G401 (cell line): ENCODE data around the gene MLKL. TPM values are rescaled to one million over a fixed set of nuclear protein-coding genes. Genes with fewer than 3 reads are reported as not detected.
A peak's percentile ranks its signal among the peaks of the same experiment; 100 is the strongest.
"Not testable (repeated sequence)": the region's sequence is repeated elsewhere in the genome, so short reads cannot be mapped to it uniquely, and the experiment has no call there.

Source experiments
- DNase-seq: peaks from one replicate; pipeline ENCODE4 v3.0.0-alpha.2; 2015; ENCODE audit warnings: low spot score
- in situ Hi-C: cut with HindIII; loops from 2 replicates; pipeline ENCODE4 v1.10.0; 2016; ENCODE audit warnings: low sequenced_read_pairs, mixed read lengths
- total RNA-seq: library from RNA; depleted of rRNA; stranded (reverse); fragments of >200 nt; shearing (Covaris generic); gene quantifications from 2 replicates; pipeline ENCODE4 v1.2.3, GENCODE V29; 2014

Gene MLKL
- total RNA-seq, 1 experiment from 2014 or later, result not detected

DNA sequence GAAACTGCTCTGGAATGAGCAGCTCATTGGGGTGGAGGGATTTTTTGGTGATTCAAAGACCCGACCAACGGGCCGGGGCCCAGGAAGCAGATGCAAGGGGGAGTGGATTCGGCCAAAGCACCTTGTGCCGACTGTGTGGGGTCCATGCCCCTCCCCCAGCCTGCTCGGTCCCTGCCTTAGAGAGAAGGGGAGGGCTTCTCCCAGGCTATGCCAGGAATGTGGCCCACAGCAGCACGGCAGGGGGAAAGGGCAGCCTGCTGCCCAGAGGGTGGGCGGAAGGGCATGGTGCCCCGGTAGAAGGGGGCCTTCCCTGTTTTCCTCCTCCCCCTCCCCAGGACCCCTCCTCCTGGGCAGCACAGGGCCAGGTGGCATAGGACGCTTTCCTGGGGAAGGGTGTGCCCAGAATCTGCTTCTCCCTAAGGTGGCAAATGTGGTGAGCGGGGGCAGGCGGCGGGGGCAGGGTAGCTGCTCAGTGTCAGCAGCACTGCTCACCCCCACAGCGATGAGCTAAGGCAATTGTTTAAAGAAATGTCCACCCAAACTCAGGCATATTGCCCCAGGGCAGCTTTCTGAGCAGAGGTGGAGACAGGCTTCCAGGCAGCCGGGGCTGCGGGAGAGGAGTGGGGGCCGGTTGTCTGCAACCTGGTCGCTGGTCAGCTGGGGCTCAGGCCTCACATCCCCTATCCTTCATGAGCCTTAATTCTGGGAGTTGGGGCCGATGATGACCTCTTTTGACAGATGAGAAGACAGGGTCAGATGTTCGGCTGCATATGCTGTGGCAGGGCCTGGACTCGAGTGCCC lies 33.9 kb upstream of the MLKL start:
- no peak for DNase-seq
- in situ Hi-C loops, result no loop called here

DNA sequence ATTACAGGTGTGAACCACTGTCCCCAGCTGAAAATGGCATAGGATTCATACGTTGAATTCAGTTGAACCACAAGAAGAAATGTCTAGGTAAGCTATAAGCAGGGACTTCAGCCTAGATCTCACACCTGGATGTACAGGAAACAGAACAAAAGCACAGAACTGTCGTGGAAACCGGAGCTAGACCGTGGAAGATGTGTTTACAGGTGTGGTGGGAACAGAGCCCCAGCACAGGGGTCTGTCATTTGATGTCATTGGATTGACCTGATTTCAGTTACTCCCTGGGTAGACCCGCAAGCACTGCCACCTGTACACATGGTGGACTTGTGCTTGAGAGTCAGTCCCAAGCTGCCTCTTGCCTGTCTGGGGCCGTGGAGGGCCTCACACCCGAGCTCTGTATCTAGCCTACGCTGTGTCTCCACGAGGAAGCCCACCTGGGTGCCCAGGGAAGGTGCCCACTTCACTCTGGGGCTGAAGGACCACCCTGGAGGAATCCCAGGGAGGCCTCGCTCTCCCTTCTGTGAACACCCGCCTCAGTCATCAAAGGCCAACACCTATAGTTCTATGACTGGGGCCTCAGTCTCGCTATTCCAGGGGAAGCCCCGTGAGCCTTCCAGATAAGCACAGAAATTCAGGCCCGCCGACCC lies 32.2 kb upstream of the MLKL start:
- in situ Hi-C loops, result no loop called here
- no peak for DNase-seq

DNA sequence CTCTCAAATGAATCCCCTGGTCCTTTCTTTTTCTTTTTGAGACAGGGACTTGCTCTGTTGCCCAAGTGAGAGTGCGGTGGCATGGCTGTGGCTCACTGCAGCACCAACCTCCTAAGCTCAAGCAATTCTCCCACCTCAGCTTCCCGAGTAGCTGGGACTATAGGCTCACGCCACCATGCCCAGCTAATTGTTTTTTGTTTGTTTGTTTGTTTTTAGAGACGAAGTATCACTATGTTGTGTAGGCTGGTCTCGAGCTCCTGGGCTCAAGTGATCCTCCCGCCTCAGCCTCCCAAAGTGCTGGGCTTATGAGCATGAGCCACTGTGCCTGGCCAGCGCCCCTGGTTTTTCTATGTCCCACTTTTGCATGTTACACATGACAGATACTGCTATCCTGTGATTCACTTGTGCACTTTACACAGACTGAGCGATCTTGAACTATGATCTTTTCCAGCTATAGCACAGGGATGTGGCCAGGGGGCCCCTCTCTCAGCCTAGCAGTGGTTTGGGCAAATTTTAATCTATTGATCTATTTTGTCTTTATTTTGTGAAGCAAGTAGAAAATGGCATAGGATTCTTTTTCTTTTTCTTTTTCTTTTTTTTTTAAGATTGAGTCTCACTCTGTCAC lies 31.3 kb upstream of the MLKL start:
- no peak for DNase-seq
- in situ Hi-C loops, result no loop called here

DNA sequence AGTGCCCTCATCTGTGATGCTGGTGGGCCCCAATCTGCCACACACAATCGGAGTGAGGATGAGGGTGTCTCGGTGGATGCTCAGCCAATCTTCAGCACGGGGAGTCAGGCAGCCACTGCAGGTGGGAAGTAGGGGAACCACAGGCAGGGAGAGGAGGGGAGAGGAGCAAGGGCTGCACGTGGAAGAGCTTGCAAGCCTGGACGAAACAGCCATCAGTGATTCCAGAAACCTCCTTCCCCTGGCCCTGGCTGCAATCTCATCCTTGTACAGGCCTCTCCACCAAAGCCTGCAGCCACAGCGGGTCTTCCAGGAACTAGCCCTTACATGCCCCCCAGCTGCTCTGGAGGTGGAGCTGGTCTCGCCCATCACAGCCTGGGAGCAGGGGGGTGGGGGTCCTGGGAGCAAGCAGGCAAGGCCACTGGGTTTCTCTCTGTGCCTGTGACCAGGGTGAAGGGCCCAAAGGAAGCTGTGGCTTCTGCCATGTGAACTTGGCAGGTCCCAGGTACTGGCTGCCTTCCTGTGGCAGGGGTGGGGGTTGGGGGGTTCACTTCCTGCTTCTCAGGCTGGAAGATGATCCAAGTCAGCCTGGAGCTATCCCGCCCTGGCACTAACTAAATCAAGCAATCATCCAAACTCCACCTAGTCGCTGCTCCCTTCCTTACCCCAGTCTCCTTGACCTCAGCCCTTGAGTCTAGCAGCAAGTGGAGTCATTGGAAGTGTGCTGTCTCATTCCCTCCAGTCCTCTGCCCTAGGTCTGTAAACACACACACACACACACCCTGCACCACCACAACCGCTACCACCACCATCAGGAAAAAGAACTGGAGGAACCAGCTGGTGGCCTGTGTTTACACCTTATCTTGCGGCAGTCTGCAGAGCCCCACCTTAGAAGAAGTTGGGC lies 29.4 kb upstream of the MLKL start:
- DNase-seq, result no peak
- in situ Hi-C loops, result no loop called here

DNA sequence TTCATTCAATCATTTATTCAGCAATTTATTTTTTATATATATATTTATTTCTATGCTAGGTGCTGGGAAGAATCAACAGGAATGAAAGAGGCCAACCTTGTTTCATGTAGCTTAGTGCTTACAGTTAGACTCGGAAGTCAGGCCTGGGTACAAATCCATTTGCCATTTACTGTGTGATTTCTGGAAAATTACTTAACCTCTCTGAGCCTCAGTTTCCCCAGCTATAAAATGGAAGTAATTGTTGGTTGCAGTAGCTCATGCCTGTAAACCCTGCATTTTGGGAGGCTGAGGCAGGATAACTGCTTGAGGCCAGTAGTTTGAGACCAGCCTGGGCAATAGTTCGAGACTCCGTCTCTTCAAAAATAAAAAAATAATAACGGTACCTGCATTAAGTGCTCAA lies 27.2 kb upstream of the MLKL start:
- in situ Hi-C loops, result no loop called here
- DNase-seq, result no peak

DNA sequence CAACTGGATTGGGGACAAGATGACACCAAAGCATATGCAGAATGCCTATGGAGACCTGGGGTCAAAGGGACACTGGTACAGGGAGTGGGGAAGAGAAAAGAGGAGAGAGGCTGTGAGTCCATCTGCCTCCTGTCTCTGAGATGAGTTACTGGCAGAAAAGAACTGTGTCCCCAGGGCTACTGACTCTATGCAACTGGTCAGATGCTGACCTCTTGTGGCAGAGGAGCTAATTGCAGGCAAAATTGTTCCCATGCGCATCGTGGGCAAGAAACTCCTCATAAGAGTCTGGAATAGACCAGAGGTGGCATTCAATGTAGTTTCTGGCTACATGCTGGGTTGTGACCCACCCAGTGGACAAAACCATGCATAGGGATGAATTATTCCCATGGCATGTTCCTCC lies 26.1 kb upstream of the MLKL start:
- in situ Hi-C loops, result no loop called here
- DNase-seq, result no peak

DNA sequence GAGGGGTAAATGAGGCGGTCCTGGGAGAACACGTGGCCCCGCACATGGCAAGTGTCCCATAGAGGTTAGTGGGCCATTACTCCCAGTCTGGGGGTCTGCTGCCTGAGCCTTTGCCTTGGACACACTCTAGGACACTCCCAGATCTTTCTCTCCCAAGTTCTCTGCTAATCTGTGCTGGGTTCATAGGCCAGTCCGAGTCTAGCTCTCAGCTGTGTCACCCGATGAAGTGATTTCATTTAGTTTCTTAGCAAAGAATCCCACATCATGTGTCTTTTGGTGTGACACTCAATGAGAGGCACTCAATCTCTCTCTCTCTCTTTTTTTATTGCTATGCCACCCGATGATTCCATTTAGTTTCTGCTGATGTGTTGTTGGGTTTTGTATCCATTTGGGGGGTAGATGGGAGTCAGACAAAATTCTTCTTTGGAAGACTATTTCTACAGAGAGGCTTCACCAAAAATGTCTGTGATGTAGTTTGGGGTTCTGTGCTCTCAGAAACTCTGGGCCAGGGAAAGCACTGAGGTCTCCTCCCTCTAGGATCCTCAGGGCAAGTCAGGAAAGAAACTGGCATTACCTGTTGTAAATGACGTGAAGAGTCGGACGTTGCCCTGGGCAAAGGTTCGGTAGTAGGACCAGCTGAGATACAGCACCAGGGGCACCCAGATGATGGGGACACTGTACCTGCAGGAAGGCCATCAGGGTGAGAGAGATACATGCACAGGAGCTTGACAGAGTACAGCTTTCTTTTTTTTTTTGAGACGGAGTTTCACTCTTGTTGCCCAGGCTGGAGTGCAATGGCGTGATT lies 25.2 kb upstream of the MLKL start:
- no peak for DNase-seq
- in situ Hi-C loops, result no loop called here

DNA sequence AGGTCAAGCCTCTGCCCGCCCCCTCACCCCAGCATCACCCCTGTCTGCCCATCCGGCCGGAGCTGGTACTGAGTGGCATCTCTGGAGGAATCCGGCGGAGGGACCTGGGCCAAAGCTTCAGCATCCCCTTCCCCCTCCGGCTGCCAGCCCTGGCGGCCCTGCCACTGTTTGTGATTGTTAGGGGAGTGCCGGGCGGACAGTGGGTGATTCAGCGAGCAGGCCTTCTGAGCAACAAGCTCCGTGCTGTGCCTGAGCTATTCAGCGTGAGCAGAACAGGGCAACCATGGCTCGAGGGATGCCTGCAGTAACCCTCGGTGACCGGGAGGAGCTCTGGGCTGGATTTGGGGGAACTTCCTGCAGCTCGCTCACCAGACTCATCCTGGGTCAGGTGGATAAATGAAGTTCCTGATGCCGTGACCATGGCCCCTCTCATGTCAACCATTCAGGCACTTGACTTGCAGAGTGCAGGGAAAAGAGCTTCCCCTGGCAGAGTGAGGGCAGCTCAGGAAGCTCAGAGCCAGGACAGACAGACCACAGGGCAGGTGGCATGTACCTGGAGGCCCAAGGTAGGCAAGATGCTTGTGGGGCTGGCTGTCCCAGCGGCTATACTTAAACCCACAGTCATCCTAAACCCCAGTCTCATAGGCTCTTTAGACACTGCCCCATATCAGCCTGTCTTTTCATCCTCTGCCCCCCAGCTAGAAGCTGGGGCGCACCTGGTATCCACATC lies 24.3 kb upstream of the MLKL start:
- in situ Hi-C loops, result no loop called here
- peak; percentile 18 for DNase-seq

DNA sequence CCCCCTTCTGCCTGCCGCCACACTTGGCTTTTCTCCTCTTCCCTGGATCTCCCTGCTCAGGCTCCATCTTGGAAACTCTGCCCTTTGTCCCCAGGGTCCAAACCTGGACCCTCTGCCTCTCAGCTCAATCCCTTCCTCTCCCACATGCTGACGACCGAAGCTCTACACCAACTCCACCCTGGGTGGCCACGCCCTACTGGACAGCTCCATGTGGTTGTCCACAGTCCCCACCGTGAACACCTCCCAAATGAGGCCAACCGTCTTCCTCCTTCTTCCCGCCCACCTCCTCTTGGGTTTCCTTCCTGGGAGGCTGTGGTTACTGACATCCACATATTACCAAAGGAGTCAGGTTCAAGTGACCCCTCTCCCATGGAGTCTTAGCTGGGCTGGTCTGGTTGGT lies 22.6 kb upstream of the MLKL start:
- no peak for DNase-seq
- in situ Hi-C loops, result no loop called here

DNA sequence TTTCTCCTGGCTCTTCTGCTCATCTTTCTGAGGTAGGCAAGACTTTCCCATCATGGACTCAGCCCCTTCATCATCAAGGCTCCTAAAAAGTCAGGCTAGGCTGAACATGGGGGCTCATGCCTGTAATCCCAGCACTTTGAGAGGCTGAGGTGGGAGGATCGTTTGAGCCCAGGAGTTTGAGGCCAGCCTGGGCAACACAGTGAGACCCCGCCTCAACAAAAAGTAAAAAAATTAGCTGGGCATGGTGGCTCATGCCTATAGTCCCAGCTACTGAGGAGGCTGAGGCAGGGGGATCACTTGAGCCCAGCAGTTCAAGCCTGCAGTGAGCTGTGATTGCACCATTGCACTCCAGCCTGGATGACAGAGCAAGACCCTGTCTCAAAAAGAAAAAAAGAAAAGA lies 21.5 kb upstream of the MLKL start:
- in situ Hi-C loops, DNase-seq: not testable (repeated sequence)

DNA sequence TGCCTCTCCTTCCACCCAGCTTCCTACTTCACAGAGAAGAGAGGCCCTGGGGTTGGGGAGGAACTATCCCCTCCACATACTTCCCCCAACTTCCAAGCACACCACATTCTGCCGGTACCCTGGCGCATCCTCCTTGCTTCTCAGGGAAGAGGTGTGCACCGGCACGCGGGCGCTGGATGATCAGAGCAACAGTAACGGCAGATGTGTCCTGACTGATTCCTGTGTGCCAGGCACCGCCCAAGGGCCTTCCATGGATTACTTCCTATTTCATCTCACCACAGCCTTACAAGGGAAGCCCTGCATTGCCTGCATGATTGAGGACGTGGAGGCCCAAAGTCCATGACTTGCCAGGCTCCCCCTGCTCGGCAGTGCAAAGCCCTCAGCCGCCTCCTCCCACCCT lies 21.1 kb upstream of the MLKL start:
- in situ Hi-C loops, result no loop called here
- DNase-seq, result no peak

DNA sequence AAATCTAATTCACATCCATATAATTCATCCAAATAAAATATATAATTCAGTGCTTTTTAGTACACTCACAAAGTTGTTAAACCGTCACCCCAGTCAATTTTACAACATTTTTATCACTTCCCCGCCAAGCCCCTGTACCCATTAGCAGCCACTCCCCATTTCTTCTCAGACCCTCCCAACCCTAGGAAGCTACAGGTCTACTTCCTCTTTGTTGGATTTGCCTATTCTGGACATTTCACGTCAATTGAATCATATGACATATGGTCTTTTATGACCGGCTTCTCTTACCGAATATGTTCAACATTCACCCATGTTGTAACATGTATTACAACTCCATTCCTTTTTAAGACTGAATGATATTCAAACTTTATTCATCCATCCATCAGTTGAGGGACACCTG lies 19.9 kb upstream of the MLKL start:
- no peak for DNase-seq
- in situ Hi-C loops, result no loop called here

DNA sequence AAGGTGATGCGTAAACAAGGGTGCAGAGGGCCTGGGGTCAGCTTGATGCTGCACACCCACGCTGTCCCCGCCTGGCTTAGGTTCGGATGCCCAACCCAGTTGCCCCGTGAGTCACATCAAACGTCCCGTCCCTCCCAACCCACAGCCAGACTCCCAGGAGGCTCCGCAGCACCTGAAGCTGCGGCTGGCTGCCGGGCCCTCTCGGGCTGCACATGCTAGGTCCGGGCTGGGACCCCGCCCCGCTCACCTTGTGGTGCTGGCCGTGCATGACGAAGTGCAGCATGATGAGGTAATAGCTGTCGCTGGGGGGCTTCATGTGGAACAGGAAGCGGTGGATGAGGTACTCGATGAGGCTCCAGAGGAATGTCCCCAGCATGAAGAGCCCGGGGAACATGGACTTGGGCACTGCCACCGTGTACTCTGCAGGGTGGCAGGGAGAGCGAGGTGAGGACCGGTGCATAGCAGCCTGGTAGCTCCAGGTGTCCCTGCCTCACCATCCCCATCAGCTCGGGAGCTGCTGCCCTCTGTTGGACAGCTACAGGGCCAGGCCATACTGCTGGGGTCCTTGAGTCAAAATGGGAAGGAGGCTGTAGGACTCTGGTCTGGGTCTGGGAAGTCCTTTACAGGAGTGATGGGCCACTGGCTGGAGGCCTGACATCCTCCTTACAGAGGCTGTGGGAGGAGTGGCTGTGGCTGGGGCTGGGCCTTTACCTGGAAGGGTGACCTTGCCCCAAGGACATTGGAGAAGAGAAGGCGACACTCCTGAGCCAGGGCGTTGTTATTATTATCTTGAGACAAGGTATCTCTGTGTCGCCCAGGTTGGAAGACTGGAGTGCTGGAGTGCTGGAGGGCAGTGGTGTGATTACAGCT lies 18.3 kb upstream of the MLKL start:
- in situ Hi-C loops, result no loop called here

DNA sequence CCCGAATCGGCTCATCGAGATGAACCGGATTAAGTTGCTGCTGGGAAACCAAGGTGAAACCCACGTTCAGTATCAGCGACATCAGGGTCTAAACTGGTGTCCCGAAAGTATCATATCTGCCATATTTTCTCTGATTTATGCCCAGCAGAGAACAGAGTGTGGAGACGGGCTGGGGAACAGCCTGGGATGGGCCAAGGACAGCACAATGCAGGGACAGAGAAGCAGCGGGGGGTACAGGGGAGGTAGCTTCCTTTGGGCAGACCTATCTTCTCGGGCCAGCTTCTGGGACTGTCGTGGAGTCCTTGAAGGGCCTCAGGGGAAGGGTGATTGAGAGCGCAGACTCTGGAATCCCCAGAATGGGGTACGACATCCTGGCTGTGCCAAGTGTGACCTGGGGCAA lies 17.5 kb upstream of the MLKL start:
- in situ Hi-C loops, result no loop called here
- no peak for DNase-seq

More for the DNA sequence above, 18.3 kb upstream of the MLKL start:
- no peak for DNase-seq

DNA sequence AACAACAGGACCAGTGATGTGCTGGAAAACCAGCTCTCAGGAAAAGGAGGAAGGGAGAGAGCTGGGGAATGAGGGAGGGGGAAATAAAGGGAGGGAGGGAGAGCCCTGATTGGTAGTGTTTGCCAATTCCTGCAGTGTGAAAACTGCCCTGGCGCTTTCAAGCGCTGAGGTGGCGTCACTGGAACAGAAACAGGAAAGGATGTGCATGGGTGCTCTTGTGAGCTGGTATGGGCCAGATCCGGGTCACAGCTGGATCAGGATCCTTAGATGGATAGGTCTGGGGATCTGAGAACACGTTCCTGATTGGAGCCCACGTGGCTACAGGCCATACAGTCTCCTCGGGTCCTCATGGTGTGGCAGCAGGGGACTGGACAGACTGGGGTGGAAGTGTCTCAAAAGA lies 16.7 kb upstream of the MLKL start:
- no peak for DNase-seq
- in situ Hi-C loops, result no loop called here

DNA sequence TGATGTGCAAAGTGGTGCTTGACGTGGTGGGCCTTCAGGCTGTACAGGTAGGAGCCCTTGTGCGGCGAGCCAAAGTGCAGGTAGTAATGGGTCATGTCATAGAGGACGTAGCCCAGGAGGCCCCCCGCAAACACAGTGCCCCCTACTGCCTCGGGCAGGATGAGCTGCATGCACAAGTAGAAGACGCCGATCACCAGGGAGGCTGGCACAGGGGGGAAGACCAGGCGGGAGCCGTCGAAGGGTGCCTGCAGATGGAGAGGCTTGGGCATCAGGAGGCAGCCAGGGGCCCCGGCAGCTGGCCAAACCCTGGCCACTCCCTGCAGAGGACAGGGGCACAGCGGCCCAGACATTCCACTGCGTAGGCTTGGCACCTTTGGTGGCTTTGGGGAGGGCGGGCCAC lies 15.7 kb upstream of the MLKL start:
- in situ Hi-C loops, result no loop called here
- DNase-seq, result no peak

DNA sequence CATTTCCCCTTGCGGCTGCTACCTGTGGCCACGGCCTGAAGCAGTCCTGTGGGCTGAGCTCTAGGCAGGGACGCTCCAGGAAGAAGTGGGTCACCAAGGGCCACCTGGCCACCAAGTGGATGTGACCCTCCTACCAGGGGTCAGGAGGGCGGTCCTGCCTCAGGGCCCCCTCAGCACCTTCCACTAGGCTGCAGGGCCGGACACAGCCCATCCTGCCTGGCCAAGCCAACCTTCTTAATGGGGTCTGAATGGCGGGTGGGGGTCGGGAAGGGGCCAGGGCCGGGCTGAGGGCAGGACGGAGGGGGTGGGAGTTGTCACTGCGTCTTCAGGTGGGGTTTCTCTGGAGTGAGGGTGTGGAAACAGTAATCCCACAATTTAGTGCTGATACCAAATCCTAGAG lies 13.2 kb upstream of the MLKL start:
- in situ Hi-C loops, result no loop called here
- DNase-seq, result no peak
